Measurements from ENCODE around the gene ZG16.

GRCh38 chr16:29810699-29811169, 32.7 kb downstream of the ZG16 start:
- no peak for TF ChIP-seq EZH2 (IDR thresholded peaks at IDR 0.05; ENCODE audit: low read depth, unreplicated experiment)
- TF ChIP-seq CTCF (conservative IDR thresholded peaks at IDR 0.05; ENCODE audit: low read depth in 2 of 2) = no peak
- no peak for TF ChIP-seq CREB1 (CRISPR knock-in tag; IDR thresholded peaks at IDR 0.05; ENCODE audit: low read depth)
- no peak for TF ChIP-seq REST (IDR thresholded peaks at IDR 0.05; ENCODE audit: unreplicated experiment)
- no peak for TF ChIP-seq POLR2AphosphoS5 (IDR thresholded peaks at IDR 0.05; ENCODE audit: low read depth)
- no peak for TF ChIP-seq EZH2phosphoT487 (IDR thresholded peaks at IDR 0.05; ENCODE audit: unreplicated experiment)

All from GM23338 (cell line).